Muscle layer of duodenum (tissue), 2 donors: ENCODE data around the gene IL20RA.

Experiments
- H3K27ac ChIP-seq: one replicate; pipeline ENCODE4 v1.7.0; 2013; ENCODE audit warnings: mild to moderate bottlenecking, low read length
- H3K27me3 ChIP-seq: one replicate; pipeline ENCODE4 v1.7.0; 2013; ENCODE audit warnings: low read depth, mild to moderate bottlenecking, control low read depth, low read length
- H3K36me3 ChIP-seq, 2 donors: one replicate each; pipeline ENCODE4 v1.7.0; 2013; ENCODE audit warnings: low read length in 2 of 2, control low read depth in 1 of 2, mild to moderate bottlenecking in 1 of 2; ENCODE audit not compliant: insufficient read depth in 2 of 2, control insufficient read depth in 1 of 2
- H3K4me1 ChIP-seq, 2 donors: one replicate each; pipeline ENCODE4 v1.7.0; 2013; ENCODE audit warnings: low read length in 2 of 2, mild to moderate bottlenecking in 2 of 2, control low read depth in 1 of 2, moderate library complexity in 1 of 2; ENCODE audit not compliant: insufficient read depth in 2 of 2, control insufficient read depth in 1 of 2
- H3K4me3 ChIP-seq, 2 donors: one replicate each; pipeline ENCODE4 v1.7.0; 2013; ENCODE audit warnings: low read length in 2 of 2, low read depth in 1 of 2, mild to moderate bottlenecking in 1 of 2
- H3K9me3 ChIP-seq, 2 donors: one replicate each; pipeline ENCODE4 v1.7.0; 2013; ENCODE audit warnings: low read length in 2 of 2, control low read depth in 1 of 2, mild to moderate bottlenecking in 1 of 2; ENCODE audit not compliant: control insufficient read depth in 1 of 2
- donor health status: healthy.

Gene IL20RA

GRCh38 chr6:137017081-137017480, 27.7 kb downstream of the IL20RA start:
- no peak overlapping the region for H3K27ac ChIP-seq
- peaks cover 0 to 5% of the 10 kb centered on the region in 2 donors for H3K9me3 ChIP-seq
- no peaks in the 10 kb centered on the region for H3K27me3 ChIP-seq
- peaks cover 0 to 18% of the 10 kb centered on the region in 2 donors for H3K4me1 ChIP-seq
- no peak overlapping the region for H3K4me3 ChIP-seq
- no peaks in the 10 kb centered on the region for H3K36me3 ChIP-seq

- no peaks in the 10 kb centered on the region for H3K36me3 ChIP-seq
- H3K4me1 ChIP-seq, result peaks cover 0 to 18% of the 10 kb centered on the region in 2 donors
- no peaks in the 10 kb centered on the region for H3K27me3 ChIP-seq
- H3K9me3 ChIP-seq, result peaks cover 0 to 5% of the 10 kb centered on the region in 2 donors
- H3K4me3 ChIP-seq, result no peak overlapping the region
- no peak overlapping the region for H3K27ac ChIP-seq
Observed at GRCh38 chr6:137016356-137016755, 28.4 kb downstream of the IL20RA start.

DNA sequence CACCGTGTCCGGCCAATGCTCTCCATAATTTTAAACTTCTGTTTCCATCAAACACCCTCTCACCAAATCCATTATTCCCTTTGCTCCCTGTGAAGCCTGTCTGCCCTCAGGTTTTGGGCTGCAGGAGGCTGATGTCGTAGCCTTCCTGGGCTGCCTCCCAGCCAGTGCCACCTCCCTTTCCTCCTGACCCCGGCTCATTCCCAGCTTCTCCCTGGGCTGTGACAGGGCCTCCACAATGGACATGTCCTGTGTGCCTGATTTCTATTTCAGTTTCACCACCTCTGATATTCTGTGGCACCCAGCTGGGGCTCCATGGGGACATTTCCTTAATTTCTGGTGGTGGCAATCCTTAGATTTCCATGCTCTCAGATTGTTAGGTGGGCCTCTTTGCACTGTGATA, 28.8 kb downstream of the IL20RA start:
- no peaks in the 10 kb centered on the region for H3K36me3 ChIP-seq
- H3K9me3 ChIP-seq, result peaks cover 0 to 5% of the 10 kb centered on the region in 2 donors
- peaks cover 0 to 18% of the 10 kb centered on the region in 2 donors for H3K4me1 ChIP-seq
- no peaks in the 10 kb centered on the region for H3K27me3 ChIP-seq
- no peak overlapping the region for H3K4me3 ChIP-seq
- no peak overlapping the region for H3K27ac ChIP-seq

DNA sequence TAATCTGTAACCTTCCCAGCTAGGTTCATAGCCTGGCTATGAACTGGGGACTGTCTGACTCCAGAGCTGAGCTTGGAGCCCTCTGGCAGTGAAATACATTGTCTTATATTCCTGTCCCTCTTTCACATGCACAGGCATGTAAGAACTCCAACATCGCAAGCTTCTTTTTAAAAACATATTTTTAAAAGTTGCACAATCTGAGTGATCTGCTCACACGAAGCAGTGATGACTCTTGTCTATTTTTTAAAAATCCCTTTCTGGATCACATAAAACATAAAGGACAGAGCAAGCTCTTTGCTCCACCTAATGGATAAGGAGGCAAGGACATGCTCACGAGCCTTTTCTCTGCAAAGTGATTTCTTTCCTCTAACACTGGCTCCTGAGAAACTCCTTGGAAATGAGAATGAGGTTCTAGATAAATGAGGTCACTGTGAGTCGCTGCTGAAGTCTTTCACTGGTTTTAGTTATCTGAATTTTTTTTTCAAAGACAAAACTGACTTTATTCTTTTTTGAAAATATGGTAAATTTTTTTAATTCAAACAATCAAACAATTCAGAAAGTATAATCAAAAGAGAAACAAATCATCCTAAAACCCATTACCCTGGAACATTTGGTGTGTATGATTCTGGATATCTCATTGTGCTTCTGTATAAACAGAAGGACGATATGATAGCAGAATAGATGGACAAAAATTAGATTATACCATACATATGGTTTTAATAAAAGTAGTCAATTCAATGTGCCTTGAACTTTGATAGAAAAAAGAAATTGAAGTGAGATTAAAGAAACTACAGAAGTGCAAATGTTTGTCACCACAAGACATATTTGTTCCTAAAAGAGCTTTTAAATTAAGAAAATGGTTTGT, 30.8 kb downstream of the IL20RA start:
- H3K27ac ChIP-seq, result no peak overlapping the region
- no peak overlapping the region for H3K4me3 ChIP-seq
- H3K9me3 ChIP-seq, result no peaks in the 10 kb centered on the region
- H3K4me1 ChIP-seq, result peaks cover 0 to 18% of the 10 kb centered on the region in 2 donors
- no peaks in the 10 kb centered on the region for H3K27me3 ChIP-seq
- no peaks in the 10 kb centered on the region for H3K36me3 ChIP-seq

GRCh38 chr6:137013031-137013430, 31.7 kb downstream of the IL20RA start:
- no peak overlapping the region for H3K27ac ChIP-seq
- no peaks in the 10 kb centered on the region for H3K9me3 ChIP-seq
- H3K27me3 ChIP-seq, result no peaks in the 10 kb centered on the region
- peaks cover 0 to 18% of the 10 kb centered on the region in 2 donors for H3K4me1 ChIP-seq
- H3K36me3 ChIP-seq, result no peaks in the 10 kb centered on the region
- H3K4me3 ChIP-seq, result no peak overlapping the region

- no peaks in the 10 kb centered on the region for H3K36me3 ChIP-seq
- no peaks in the 10 kb centered on the region for H3K9me3 ChIP-seq
- H3K27ac ChIP-seq, result no peak overlapping the region
- no peaks in the 10 kb centered on the region for H3K27me3 ChIP-seq
- H3K4me1 ChIP-seq, result peaks cover 0 to 7% of the 10 kb centered on the region in 2 donors
- H3K4me3 ChIP-seq, result no peak overlapping the region
Observed at GRCh38 chr6:137011406-137011805, 33.4 kb downstream of the IL20RA start.

DNA sequence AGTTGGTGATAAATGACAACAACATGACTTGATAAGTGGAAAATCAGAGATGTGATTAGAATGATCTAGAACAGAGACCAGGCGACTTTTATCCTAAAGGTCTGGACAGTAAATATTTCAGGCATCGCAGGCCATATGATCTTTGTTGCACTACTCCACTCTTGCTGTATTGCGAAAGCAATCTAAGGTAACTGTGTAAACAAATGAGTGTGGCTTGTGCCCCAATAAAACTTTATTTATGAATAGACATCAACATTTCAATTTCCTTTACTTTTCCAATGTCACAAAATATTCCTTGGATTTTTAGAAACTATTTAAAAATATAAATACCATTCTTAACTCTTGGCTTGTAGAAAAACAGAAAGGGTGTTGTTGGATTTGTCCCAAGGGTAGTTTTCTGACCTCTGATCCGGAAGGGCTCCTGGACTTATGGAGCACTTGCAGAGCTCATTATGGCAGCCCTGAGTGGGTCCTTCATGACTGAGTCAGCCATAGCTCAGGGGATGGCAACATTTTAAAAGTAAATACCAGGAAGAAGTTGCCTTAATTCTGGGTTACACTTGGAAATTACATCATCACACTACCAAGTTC, 34.5 kb downstream of the IL20RA start:
- Histone ChIP-seq H3K4me3 (no peak overlapping the region), H3K9me3 (no peaks in the 10 kb centered on the region), H3K27me3 (no peaks in the 10 kb centered on the region), H3K4me1 (no peaks in the 10 kb centered on the region), H3K27ac (no peak overlapping the region), H3K36me3 (no peaks in the 10 kb centered on the region)

- no peaks in the 10 kb centered on the region for H3K9me3 ChIP-seq
- no peak overlapping the region for H3K27ac ChIP-seq
- no peaks in the 10 kb centered on the region for H3K36me3 ChIP-seq
- H3K4me3 ChIP-seq, result no peak overlapping the region
- no peaks in the 10 kb centered on the region for H3K4me1 ChIP-seq
- no peaks in the 10 kb centered on the region for H3K27me3 ChIP-seq
Observed at GRCh38 chr6:137008204-137008603, 36.6 kb downstream of the IL20RA start.

GRCh38 chr6:137006056-137006455, 38.7 kb downstream of the IL20RA start:
- H3K27ac ChIP-seq, result no peak overlapping the region
- no peaks in the 10 kb centered on the region for H3K27me3 ChIP-seq
- H3K4me3 ChIP-seq, result no peak overlapping the region
- no peaks in the 10 kb centered on the region for H3K9me3 ChIP-seq
- no peaks in the 10 kb centered on the region for H3K36me3 ChIP-seq
- H3K4me1 ChIP-seq, result no peaks in the 10 kb centered on the region

- no peak overlapping the region for H3K4me3 ChIP-seq
- no peak overlapping the region for H3K27ac ChIP-seq
- H3K27me3 ChIP-seq, result no peaks in the 10 kb centered on the region
- no peaks in the 10 kb centered on the region for H3K9me3 ChIP-seq
- H3K36me3 ChIP-seq, result no peaks in the 10 kb centered on the region
- H3K4me1 ChIP-seq, result no peaks in the 10 kb centered on the region
Observed at GRCh38 chr6:137005073-137005472, 39.7 kb downstream of the IL20RA start.

DNA sequence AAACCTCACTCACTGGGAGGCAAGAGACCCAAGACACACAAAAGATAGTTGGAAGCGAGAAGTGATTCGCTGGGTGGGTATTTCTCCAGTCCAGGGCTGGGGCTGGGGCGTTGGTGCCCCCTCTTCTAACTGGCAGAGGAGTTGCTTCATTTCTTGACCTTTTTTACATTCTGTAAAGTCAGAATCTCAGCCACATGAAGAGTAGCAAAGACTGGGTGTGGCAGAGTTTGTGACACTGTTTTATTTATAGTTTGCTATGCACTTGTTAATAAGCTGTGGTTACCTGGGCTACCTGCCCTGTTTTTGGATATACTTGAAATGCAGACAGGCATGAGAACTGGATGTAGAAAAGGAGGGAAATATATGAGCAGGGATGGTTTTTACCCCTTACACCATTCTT, 42.3 kb downstream of the IL20RA start:
- no peaks in the 10 kb centered on the region for H3K36me3 ChIP-seq

More for the DNA sequence above, 42.3 kb downstream of the IL20RA start:
- H3K27me3 ChIP-seq, result no peaks in the 10 kb centered on the region
- no peak overlapping the region for H3K27ac ChIP-seq
- H3K4me3 ChIP-seq, result no peak overlapping the region
- H3K9me3 ChIP-seq, result no peaks in the 10 kb centered on the region
- H3K4me1 ChIP-seq, result no peaks in the 10 kb centered on the region
